ENCODE measurements around the gene ARHGAP45. TPM values are rescaled to one million over a fixed set of nuclear protein-coding genes. Genes with fewer than 3 reads are reported as not detected.
A peak's percentile ranks its signal among the peaks of the same experiment; 100 is the strongest.

Gene ARHGAP45
- total and polyA plus RNA-seq, 2 of the 8 experiments (the other 6 are each of a cell fraction or from before 2014, with no cell fraction given): 31.4 to 41.8 TPM

DNA sequence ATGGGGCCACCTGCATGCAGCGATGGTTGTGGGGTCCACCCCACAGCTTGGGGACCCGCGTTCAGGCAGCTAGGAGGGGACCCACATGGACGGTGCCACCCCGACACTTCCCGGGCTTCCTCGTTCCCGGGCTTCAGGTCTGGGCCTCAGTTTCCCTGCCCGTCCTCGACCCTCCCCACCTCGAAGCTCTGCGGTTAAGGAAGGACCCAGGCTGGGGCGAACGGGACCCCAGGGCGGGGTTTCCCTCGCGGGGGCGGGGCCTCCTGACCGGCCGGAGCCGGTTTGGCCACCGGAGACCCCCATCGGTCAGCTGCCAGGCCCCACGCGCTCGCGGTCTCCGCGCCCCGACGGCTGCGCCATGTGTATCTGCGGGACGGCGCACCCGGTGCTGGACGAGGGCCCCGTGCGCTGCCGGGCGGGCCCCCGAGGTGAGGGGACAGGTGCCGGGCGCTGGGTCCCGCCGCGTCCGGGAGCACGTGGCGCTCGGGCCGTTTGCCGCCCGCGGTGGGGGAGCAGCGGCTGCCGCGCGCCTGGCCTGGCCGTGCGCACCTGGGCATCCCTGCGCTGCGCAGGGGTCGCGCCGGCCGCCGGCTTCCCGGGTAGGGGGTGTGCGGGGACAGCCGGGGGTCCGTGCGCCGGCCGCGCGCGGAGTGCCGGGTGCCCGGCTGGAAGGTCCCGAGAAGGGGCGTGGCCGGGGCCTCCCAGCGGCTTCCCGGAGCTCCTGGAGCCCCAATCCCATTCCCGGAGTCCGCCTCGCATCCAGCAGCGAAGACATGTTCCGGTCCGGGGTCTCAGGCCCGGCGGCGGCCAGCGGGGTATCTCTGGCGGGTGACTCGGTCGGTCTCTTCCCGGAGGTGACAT lies 4.2 kb downstream of the ARHGAP45 start:
- peaks cover 0 to 17% (median 6%) of the 10 kb centered on the region in 4 experiments; a peak in 6 of 7 replicates for H3K4me1 ChIP-seq (replicated peaks in 1 of 4; ENCODE audit: control insufficient read depth in 3 of 4, insufficient read depth in 4 of 4, low read length in 3 of 4)
- WGBS, 2 experiments (ENCODE audit: extremely low coverage in 1 of 2, insufficient coverage in 1 of 2, insufficient read length in 1 of 2, insufficient replicate concordance in 2 of 2, low coverage in 1 of 2, low lambda C conversion rate in 2 of 2, missing lambda C conversion rate in 1 of 2): 1% methylated on average over 52 of the region's 99 CpGs; no CpG with 5 or more reads in 1 of the 2 experiments
- ChIA-PET CTCF (ENCODE audit: partially characterized antibody) (interaction anchor here (0.8 to 3.7 kb wide), 16 partner anchors 10 to 173 kb away, joined by 3 to 24 read pairs (median 5); partner anchors contain the start of gene ABCA7), POLR2A (ENCODE audit: partially characterized antibody) (interaction anchor here (0.5 to 7.1 kb wide), 25 partner anchors 9 to 520 kb away, joined by 3 to 52 read pairs (median 4); partner anchors contain the start of genes ABCA7, CBARP, CIRBP and CNN2)
- H4K20me1 ChIP-seq (replicated peaks in 1 of 2; ENCODE audit: control insufficient read depth in 1 of 2, insufficient read depth in 2 of 2, low read length in 2 of 2): peaks cover 1 to 10% of the 10 kb centered on the region in 2 experiments
- H2BK5ac ChIP-seq (ENCODE audit: low read depth, low read length): no peak overlapping the region; the same call in 1 of the 2 replicates
- peak overlapping the region; percentile 64 for H3K56ac ChIP-seq (replicated peaks; ENCODE audit: insufficient read length, low read depth, low read length)
- H2BK120ac ChIP-seq (replicated peaks; ENCODE audit: low read depth, low read length): peak overlapping the region; percentile 43
- no peak overlapping the region; the same call in 1 of the 2 replicates for H2BK15ac ChIP-seq (ENCODE audit: low read length)
- peak overlapping the region; percentile 51 to 96 (median 64) for H3K9ac ChIP-seq (replicated peaks in 1 of 4; ENCODE audit: extremely low read depth in 1 of 4, low read depth in 3 of 4, low read length in 3 of 4)
- peak overlapping the region; percentile 97 for H4K8ac ChIP-seq (ENCODE audit: extremely low read depth, insufficient read depth, low read length)
- H3K14ac ChIP-seq (ENCODE audit: insufficient read length): no peak overlapping the region
- H3K4me2 ChIP-seq (ENCODE audit: insufficient read depth in 1 of 2, low read depth in 2 of 2, low read length in 2 of 2): peak overlapping the region; percentile 64 to 79
- DNase-seq (ENCODE audit: low read depth in 1 of 2, low spot score in 2 of 2) (peak in 1 of 2 experiments; percentile 91), FAIRE-seq (no peak)
- no peak overlapping the region for H3K23ac ChIP-seq (ENCODE audit: insufficient read length)
- peaks cover 10% of the 10 kb centered on the region; the same call in 1 of the 2 replicates for H3K23me2 ChIP-seq (ENCODE audit: low read depth, low read length)
- peaks cover 0 to 20% (median 3%) of the 10 kb centered on the region in 4 experiments; a peak in 2 of 8 replicates for H3K36me3 ChIP-seq (ENCODE audit: control insufficient read depth in 2 of 4, insufficient read depth in 4 of 4, low read length in 3 of 4)
- peaks cover 0 to 19% (median 10%) of the 10 kb centered on the region in 4 experiments; a peak in 5 of 7 replicates for H3K27me3 ChIP-seq (replicated peaks in 1 of 4; ENCODE audit: control insufficient read depth in 3 of 4, extremely low read depth in 1 of 4, insufficient read depth in 3 of 4, low read length in 3 of 4)
- H2AK5ac ChIP-seq (ENCODE audit: low read depth, low read length): no peak overlapping the region
- H3K4ac ChIP-seq (replicated peaks; ENCODE audit: insufficient read length, low read depth, low read length): no peak overlapping the region
- H2BK12ac ChIP-seq (ENCODE audit: low read depth, low read length): no peak overlapping the region
- peak overlapping the region; percentile 81 for H4K91ac ChIP-seq (replicated peaks; ENCODE audit: insufficient read length, low read length)
- H3K9me3 ChIP-seq (ENCODE audit: insufficient read depth in 2 of 2, low read depth in 1 of 2, low read length in 1 of 2): no peaks in the 10 kb centered on the region
- H4K5ac ChIP-seq (ENCODE audit: insufficient read length, low read depth, low read length): peak overlapping the region; percentile 36
- H3K27ac ChIP-seq (ENCODE audit: low read depth, low read length): no peak overlapping the region
- no peaks in the 10 kb centered on the region for H3K79me2 ChIP-seq (ENCODE audit: control insufficient read depth in 1 of 2, insufficient read depth in 2 of 2, low read length in 2 of 2)
- peak overlapping the region; percentile 43 to 69 (median 49) for H3K4me3 ChIP-seq (ENCODE audit: extremely low read depth in 1 of 4, insufficient read depth in 2 of 4, low read depth in 3 of 4, low read length in 4 of 4)
- H2AFZ ChIP-seq (ENCODE audit: low read length): no peak overlapping the region; the same call in 1 of the 2 replicates
- peak overlapping the region; percentile 88 for H3K18ac ChIP-seq (ENCODE audit: extremely low read depth, low read length)
- H2BK20ac ChIP-seq (ENCODE audit: low read length): 0 out of 2 replicates have a peak overlapping the region, but pooled peaks have one; percentile 61
- peaks cover 5% of the 10 kb centered on the region for H3K79me1 ChIP-seq (ENCODE audit: low read depth, low read length)
- no peak for TF ChIP-seq RNF2 (IDR thresholded peaks at IDR 0.05; ENCODE audit: borderline replicate concordance, low read depth, low read length, missing control alignments, poor library complexity, severe bottlenecking)
- no peak for TF ChIP-seq CREB1 (IDR thresholded peaks at IDR 0.05)
- TF ChIP-seq GABPA (IDR thresholded peaks at IDR 0.05; ENCODE audit: borderline replicate concordance, insufficient read depth, low read length): 0 out of 2 replicates have a peak, but pooled peaks have one; percentile 31
- TF ChIP-seq SIX5 (IDR thresholded peaks at IDR 0.05; ENCODE audit: low read depth, low read length): no peak
- no peak for TF ChIP-seq RAD21 (IDR thresholded peaks at IDR 0.05 in 1 of 2, conservative IDR thresholded peaks at IDR 0.05 in 1 of 2; ENCODE audit: low read depth in 2 of 2, low read length in 2 of 2)
- TF ChIP-seq MAX (IDR thresholded peaks at IDR 0.05): peak; percentile 90
- TF ChIP-seq, protein P1, sequence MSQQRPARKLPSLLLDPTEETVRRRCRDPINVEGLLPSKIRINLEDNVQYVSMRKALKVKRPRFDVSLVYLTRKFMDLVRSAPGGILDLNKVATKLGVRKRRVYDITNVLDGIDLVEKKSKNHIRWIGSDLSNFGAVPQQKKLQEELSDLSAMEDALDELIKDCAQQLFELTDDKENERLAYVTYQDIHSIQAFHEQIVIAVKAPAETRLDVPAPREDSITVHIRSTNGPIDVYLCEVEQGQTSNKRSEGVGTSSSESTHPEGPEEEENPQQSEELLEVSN (IDR thresholded peaks at IDR 0.05): peak; percentile 86
- TF ChIP-seq CEBPB (IDR thresholded peaks at IDR 0.05; ENCODE audit: low read depth, low read length): no peak
